COLO668 (cell line): ENCODE data around the gene ZNF133.
"Not testable (repeated sequence)": the region's sequence is repeated elsewhere in the genome, so short reads cannot be mapped to it uniquely, and the experiment has no call there.

ENCODE experiments used
- DNase-seq: peaks from one replicate; lab custom pipeline; 2025; ENCODE audit not compliant: unreplicated experiment; lab: John Stamatoyannopoulos, UW

ZNF133 gene

GRCh38 chr20:18287915-18288748, at the start of gene ZNF133:
ZNF133 (plus strand) TSS chr20:18288527; CDS start chr20:18305687, 17,160 bp downstream.
- peak; percentile 97 for DNase-seq

DNA sequence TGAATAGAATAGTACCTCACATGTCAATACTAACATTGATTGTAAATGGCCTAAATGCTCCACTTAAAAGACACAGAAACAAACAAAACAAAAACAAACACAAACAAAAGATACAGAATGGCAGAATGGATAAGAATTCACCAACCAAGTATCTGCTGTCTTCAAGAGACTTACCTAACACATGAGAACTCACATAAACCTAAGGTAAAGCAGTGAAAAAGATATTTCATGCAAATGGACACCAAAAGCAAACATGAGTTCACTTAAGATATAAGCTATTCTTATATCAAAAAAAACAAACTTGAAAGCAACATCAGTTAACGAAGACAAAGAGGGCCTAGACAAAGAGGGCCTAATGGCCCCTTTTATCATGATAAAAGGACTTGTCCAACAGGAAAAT, 47.3 kb upstream of the ZNF133 start:
- DNase-seq = no peak

GRCh38 chr20:18243802-18244201, 44.5 kb upstream of the ZNF133 start:
- DNase-seq = no peak

DNA sequence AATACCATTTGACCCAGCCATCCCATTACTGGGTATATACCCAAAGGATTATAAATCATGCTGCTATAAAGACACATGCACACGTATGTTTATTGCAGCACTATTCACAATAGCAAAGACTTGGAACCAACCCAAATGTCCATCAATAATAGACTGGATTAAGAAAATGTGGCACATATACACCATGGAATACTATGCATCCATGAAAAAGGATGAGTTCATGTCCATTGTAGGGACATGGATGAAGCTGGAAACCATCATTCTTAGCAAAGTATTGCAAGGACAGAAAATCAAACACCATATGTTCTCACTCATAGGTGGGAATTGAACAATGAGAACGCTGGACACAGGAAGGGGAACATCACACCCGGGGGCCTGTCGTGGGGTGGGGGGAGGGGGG, 39.8 kb upstream of the ZNF133 start:
- DNase-seq = not testable (repeated sequence)

DNA sequence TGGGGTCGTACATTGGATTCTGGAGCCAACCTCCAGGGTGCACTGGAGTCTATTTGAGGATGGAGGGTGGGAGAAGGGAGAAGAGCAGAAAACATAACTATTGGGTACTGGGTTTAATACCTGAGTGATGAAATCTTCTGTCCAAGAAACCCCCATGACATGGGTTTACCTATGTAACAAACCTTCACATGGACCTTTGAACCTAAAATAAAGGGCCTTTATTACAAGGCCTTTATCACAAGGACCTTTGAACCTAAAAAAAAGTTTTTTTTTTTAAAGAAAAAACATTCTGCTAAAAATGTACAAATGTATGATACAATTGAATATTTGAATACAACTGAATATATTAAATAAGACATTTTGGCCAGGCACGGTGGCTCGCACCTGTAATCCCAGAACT, 38.1 kb upstream of the ZNF133 start:
- DNase-seq = no peak

DNA sequence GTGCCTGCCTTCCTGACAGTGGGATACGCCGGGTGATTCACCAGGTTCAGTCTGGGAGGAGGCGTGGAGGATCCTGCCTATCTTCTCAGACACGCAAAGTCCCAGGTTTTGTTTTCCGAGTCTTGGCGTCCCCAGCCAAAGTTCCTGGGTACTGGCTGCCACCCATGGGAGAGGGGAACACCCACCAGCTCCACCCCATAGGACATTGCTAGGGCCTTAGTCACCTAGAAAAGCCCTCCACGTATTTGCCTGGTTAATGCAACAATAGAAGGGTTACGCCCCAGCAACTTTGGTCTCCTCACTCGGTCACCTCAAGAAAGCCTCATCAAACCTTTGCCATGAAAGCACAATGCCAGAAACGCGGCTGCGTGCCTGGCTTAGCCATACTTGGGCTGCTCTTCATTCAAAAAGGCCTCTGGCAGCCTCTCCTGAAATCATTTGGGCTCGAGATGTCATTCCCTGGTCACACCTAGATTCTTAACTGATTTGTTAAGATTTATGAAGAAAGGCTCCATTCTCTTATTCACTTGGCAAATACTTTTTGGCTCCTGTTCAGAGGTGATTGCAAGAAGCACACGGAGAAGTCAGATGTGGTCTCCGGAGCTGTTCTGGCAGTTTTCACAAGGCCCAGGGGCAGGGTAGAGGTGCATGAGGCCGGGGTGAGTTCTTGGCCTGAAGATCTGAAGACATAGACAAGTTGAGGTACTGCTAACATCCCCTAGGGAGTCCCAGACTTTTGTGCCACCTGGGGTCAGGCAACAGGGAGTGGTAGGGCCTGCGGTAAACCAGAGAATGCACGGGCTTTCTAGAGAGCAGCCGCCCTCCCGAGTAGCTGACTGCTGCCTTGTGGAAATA, 35.5 kb upstream of the ZNF133 start:
- DNase-seq = no peak

- no peak for DNase-seq
These were observed 33.7 kb upstream of the ZNF133 start for GRCh38 chr20:18254615-18255014.

- no peak for DNase-seq
These were observed 32.8 kb upstream of the ZNF133 start for GRCh38 chr20:18255526-18255925.

- DNase-seq = no peak
These were observed 31.8 kb upstream of the ZNF133 start for GRCh38 chr20:18256440-18257090.

DNA sequence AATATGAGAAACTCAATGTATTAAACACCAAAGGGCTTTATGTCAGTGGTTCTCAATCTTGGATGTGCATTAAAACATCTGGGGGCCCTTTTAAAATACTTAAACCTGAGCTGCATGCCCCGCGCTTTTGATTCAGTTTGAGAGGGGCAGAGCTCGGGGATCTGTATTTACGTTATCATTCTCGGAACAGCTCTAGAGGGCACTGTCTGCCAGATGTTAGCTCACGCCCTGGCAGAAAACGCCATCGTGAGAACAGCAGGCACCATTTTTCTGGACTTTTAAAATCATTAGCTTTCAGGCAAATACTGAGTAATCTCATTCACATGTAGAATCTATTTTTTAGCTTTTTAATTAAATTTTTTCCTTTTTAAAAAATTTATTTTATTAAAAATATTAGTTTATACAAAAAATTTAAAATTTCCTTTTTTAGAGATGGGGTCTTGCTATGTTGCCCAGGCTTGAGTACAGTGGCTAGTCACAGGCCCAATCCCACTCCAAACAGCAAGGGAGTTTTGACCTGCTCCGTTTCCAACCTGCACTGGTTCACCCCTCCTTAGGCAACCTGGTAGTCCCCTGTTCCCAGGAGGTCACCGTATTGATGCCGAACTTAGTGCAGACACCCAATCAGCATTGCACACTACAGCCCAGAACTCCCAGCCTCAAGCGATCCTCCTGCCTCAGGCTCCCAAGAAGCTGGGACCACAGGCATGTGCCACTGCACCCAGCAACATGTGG, 30.0 kb upstream of the ZNF133 start:
- no peak for DNase-seq

GRCh38 chr20:18259730-18260129, 28.6 kb upstream of the ZNF133 start:
- no peak for DNase-seq

DNA sequence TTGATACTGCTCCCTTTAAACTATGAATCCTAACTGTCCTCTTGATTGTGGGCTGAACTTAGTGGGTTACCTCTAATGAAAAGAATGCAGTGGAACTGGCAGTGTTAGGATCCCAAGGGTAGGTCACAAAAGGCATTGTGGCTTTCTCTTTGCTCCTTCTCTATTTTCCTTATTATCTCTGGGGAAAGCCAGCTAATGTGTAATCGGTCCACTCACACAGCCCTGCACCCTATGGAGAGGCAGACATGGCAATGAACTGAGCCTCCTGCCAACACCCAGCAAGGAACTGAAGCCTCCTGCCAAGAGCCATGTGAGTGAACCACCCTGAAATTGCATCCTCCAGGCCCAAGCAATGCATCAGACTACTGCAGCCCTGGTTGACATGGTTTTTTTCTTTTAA, 24.6 kb upstream of the ZNF133 start:
- no peak for DNase-seq

GRCh38 chr20:18265441-18265840, 22.9 kb upstream of the ZNF133 start:
- no peak for DNase-seq

DNA sequence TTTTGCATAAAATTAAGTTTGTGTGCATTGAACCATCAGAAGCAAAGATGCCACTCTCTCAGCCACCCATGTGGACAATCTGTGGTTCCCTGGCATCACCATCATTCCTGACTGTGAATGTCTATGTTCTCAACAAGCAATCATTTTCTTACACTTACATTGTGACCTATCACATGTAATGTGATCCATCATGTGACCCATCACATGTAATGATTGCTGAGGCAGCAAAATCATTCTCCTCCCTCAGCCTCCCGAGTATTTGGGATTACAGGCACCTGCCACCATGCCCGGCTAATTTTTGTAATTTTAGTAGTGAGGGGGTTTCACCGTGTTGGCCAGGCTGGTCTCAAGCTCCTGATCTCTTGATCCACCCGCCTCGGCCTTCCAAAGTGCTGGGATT, 22.0 kb upstream of the ZNF133 start:
- DNase-seq = no peak

DNA sequence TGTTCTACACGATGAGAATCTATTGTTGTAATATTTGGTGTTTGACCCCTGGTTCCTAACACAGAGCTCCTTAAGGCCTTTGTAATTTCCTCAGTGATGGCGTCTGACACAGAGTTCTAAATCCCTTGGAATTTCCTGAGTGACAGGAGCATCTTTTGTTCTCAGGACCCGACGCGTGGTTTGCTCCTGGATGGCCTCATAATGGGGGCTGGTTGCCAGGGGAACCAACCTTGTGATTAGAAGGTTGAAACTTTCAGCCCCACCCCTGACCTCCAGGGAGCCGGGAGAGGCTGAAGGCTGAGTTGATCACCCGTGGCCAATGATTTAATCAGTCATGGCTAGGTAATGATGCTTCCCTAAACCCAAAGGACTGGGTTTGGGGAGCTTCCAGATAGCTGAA, 20.5 kb upstream of the ZNF133 start:
- DNase-seq = no peak

DNA sequence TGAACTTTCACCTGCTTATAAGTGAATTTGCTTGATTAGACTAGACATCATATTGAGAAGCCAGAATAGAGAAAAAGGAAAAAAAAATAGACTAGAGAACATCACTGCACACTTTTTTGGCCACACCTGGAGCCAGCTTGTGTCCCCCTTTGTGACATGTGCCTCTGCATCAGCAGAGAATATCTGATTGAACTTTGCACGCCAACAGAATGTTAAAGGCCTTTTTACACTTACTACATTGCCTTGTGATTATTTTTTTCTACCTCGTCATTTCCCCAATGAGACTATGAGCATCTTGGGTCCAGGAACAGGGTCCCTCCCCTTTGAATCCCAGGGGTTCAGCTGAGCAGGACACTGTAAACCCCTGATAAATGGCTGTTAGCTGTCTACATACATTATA, 17.2 kb upstream of the ZNF133 start:
- DNase-seq = no peak

DNA sequence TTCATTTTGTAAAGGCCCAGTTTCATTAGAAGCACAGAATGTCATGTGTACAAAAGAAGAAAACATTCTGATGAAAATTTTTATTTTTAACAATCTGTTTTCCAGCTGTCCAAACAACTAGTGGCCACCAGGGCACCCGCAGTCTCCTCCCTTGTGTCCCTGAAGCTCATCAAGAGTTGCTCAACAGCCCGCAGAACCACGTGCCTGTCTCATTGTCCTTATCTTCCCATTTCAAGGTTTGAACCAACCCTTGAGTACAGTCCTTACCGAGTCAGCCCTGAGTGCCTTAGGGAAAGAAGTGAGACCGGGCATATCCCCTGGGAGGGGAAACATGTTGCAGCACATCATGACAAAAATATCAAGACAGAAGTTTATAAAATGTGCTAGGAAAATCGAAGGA, 15.9 kb upstream of the ZNF133 start:
- no peak for DNase-seq

DNA sequence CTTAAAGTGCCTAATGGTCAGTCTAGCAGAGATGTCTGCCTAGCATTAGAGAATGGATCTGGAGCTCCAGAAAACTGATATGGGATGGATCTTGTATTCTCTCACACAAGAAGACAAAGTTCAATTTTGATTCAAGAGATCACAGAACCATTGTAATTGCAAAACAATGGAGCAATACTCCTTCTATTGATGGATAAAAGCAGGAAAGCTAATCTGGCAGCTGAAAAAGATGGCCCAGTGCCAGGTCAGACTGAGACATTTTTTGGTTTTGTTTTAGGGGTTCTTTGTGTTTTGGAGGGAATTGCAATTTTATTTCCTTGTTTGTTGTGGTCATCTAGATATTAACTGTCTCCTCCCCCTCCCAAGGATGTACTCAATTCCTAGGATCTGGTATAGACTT, 14.6 kb upstream of the ZNF133 start:
- no peak for DNase-seq

DNA sequence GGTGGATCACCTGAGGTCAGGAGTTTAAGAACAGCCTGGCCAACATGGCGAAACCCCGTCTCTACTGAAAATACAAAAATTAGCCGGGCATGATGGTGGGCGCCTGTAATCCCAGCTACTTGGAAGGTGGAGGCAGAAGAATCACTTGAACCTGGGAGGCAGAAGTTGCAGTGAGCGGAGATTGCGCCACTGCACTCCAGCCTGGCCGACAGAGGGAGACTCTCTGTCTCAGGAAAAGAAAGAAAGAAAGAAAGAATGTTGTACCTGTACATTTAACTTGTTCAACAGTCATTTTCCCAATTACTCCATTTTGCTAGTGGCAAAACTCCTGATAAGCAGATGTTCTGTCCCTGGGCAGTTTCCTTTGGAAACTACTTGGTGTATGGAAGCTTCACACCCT, 12.4 kb upstream of the ZNF133 start:
- DNase-seq = not testable (repeated sequence)

- peak; percentile 70 for DNase-seq
These were observed 11.5 kb upstream of the ZNF133 start for GRCh38 chr20:18276821-18277220.

GRCh38 chr20:18279242-18279641, 9.1 kb upstream of the ZNF133 start:
- DNase-seq = no peak
